ENCODE measurements around the gene PRDM15.

- TF ChIP-seq EZH2 (IDR thresholded peaks at IDR 0.05; ENCODE audit: insufficient read depth, poor library complexity, severe bottlenecking), result no peak
- TF ChIP-seq EZH2phosphoT487 (IDR thresholded peaks at IDR 0.05; ENCODE audit: insufficient read depth, low read depth), result no peak
Measured at GRCh38 chr21:41835711-41836154, 43.4 kb downstream of the PRDM15 start.
